HL-60 (cell line): ENCODE measurements around the gene PTCD1.

Source experiments
- DNase-seq, 2 experiments: peaks; one replicate each; pipeline ENCODE4 v3.0.0-alpha.2; 2010 to 2020; ENCODE audit warnings: low read depth in 1 of 2, low spot score in 1 of 2
- H3K27ac ChIP-seq: fragments of 250-450 bp; sonication (Bioruptor Pico); replicated peaks from 2 replicates; pipeline ENCODE4 v1.5.1; 2020; ENCODE audit warnings: mild to moderate bottlenecking, moderate library complexity
- H3K27me3 ChIP-seq: fragments of 250-450 bp; sonication (Bioruptor Pico); 2 replicates; pipeline ENCODE4 v1.5.1; 2021; ENCODE audit warnings: mild to moderate bottlenecking, moderate library complexity; ENCODE audit not compliant: insufficient read depth, poor library complexity, severe bottlenecking
- H3K4me3 ChIP-seq: replicated peaks from 2 replicates; pipeline ENCODE4 v1.5.1; 2011; ENCODE audit warnings: mild to moderate bottlenecking, control low read depth, low read length; ENCODE audit not compliant: insufficient read depth
- CTCF ChIP-seq: IDR thresholded peaks from one replicate; pipeline ENCODE4 v1.5.1; 2011; ENCODE audit warnings: low read length, control low read depth, inconsistent platforms; ENCODE audit not compliant: insufficient read depth
- GABPA ChIP-seq: IDR thresholded peaks from 2 replicates; pipeline ENCODE4 v1.6.1; 2012; ENCODE audit warnings: low read depth
- POLR2AphosphoS5 ChIP-seq: IDR thresholded peaks from 2 replicates; pipeline ENCODE4 v1.6.1; 2012; ENCODE audit warnings: low read depth
- SPI1 ChIP-seq: IDR thresholded peaks from 2 replicates; pipeline ENCODE4 v1.6.1; 2012; ENCODE audit warnings: low read depth, mild to moderate bottlenecking, borderline replicate concordance
- TF ChIP-seq, protein P1 (sequence below): IDR thresholded peaks from 2 replicates; pipeline ENCODE4 v1.6.1; 2012; ENCODE audit warnings: low read depth; ENCODE audit not compliant: insufficient replicate concordance

Gene PTCD1

GRCh38 chr7:99468336-99468918, 29.8 kb upstream of the PTCD1 start:
- Histone ChIP-seq H3K27me3 (no peaks in the 10 kb centered on the region), H3K4me3 (no peak overlapping the region), H3K27ac (no peak overlapping the region)
- TF ChIP-seq CTCF = no peak
- no peak for TF ChIP-seq SPI1
- TF ChIP-seq POLR2AphosphoS5 = no peak
- TF ChIP-seq, protein P1, sequence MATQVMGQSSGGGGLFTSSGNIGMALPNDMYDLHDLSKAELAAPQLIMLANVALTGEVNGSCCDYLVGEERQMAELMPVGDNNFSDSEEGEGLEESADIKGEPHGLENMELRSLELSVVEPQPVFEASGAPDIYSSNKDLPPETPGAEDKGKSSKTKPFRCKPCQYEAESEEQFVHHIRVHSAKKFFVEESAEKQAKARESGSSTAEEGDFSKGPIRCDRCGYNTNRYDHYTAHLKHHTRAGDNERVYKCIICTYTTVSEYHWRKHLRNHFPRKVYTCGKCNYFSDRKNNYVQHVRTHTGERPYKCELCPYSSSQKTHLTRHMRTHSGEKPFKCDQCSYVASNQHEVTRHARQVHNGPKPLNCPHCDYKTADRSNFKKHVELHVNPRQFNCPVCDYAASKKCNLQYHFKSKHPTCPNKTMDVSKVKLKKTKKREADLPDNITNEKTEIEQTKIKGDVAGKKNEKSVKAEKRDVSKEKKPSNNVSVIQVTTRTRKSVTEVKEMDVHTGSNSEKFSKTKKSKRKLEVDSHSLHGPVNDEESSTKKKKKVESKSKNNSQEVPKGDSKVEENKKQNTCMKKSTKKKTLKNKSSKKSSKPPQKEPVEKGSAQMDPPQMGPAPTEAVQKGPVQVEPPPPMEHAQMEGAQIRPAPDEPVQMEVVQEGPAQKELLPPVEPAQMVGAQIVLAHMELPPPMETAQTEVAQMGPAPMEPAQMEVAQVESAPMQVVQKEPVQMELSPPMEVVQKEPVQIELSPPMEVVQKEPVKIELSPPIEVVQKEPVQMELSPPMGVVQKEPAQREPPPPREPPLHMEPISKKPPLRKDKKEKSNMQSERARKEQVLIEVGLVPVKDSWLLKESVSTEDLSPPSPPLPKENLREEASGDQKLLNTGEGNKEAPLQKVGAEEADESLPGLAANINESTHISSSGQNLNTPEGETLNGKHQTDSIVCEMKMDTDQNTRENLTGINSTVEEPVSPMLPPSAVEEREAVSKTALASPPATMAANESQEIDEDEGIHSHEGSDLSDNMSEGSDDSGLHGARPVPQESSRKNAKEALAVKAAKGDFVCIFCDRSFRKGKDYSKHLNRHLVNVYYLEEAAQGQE = no peak
- TF ChIP-seq GABPA = no peak
- DNase-seq = no peak

GRCh38 chr7:99465421-99465768, 26.8 kb upstream of the PTCD1 start:
- Histone ChIP-seq H3K4me3 (peak overlapping the region; percentile 74), H3K27me3 (no peaks in the 10 kb centered on the region), H3K27ac (peak overlapping the region; percentile 93)
- no peak for DNase-seq
- TF ChIP-seq CTCF = no peak
- no peak for TF ChIP-seq POLR2AphosphoS5
- TF ChIP-seq SPI1 = no peak
- TF ChIP-seq, protein P1 = no peak
- no peak for TF ChIP-seq GABPA

GRCh38 chr7:99461221-99461620, 22.6 kb upstream of the PTCD1 start:
- no peak for TF ChIP-seq SPI1
- TF ChIP-seq CTCF = no peak
- Histone ChIP-seq H3K27me3 (no peaks in the 10 kb centered on the region), H3K27ac (no peak overlapping the region), H3K4me3 (no peak overlapping the region)
- no peak for DNase-seq

DNA sequence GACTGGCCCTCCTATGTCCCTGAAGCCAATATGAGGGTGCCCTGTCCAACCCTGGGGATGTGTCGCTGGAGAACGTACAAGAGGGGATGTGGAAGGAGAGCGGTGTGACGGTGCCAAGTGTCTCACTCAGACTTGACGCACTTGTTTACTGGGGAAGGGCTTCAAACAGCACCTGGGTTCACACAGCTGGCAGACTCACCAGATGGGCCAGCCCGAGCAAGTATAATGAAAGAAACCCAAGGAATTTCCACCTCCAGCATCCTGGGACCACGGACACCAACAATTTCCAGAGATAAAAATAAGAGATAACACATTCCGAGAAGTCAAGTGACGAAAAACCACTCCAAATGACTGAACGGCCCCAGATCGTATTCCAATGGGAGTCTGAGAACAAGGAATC, 22.1 kb upstream of the PTCD1 start:
- Histone ChIP-seq H3K4me3 (no peak overlapping the region), H3K27ac (no peak overlapping the region), H3K27me3 (no peaks in the 10 kb centered on the region)
- TF ChIP-seq, protein P1 = no peak
- TF ChIP-seq POLR2AphosphoS5 = no peak
- no peak for TF ChIP-seq GABPA
- no peak for TF ChIP-seq SPI1
- TF ChIP-seq CTCF = no peak
- DNase-seq = no peak
